Mesodermal cell (in vitro differentiated cells): ENCODE measurements around the gene LIAS. TPM values are rescaled to one million over a fixed set of nuclear protein-coding genes. Genes with fewer than 3 reads are reported as not detected.
"Not testable (repeated sequence)": the region's sequence is repeated elsewhere in the genome, so short reads cannot be mapped to it uniquely, and the experiment has no call there.

Source experiments
- H3K27ac ChIP-seq: 2 replicates; pipeline ENCODE4 v1.7.0; 2013; ENCODE audit warnings: mild to moderate bottlenecking, low read depth, low read length, moderate library complexity; ENCODE audit not compliant: severe bottlenecking
- H3K36me3 ChIP-seq: 2 replicates; pipeline ENCODE4 v1.7.1; 2013; ENCODE audit warnings: mild to moderate bottlenecking, low read length, moderate library complexity; ENCODE audit not compliant: control insufficient read depth, insufficient read depth
- H3K4me1 ChIP-seq: one replicate; pipeline ENCODE4 v1.7.1; 2013; ENCODE audit warnings: mild to moderate bottlenecking, low read length; ENCODE audit not compliant: insufficient read depth, control insufficient read depth, poor library complexity, severe bottlenecking
- H3K4me3 ChIP-seq: 2 replicates; pipeline ENCODE4 v1.7.0; 2013; ENCODE audit warnings: low read length, control low read depth, mild to moderate bottlenecking; ENCODE audit not compliant: insufficient read depth, poor library complexity, severe bottlenecking; ENCODE audit errors: extremely low read depth
- H3K9me3 ChIP-seq: 2 replicates; pipeline ENCODE4 v1.7.1; 2013; ENCODE audit warnings: mild to moderate bottlenecking, low read length, moderate library complexity; ENCODE audit not compliant: control insufficient read depth
- WGBS, 2 experiments: methylation state at CpG; one replicate each; pipeline ENCODE4 v1.1.5; 2013; ENCODE audit warnings: missing lambda C conversion rate in 2 of 2; ENCODE audit not compliant: insufficient coverage in 2 of 2; 5-methylcytosine and 5-hydroxymethylcytosine counted together
- polyA plus RNA-seq, 2 experiments: library from polyadenylated mRNA; stranded (reverse); fragments of 50-300 nt; gene quantifications; one replicate each; pipeline ENCODE4 v1.2.3, GENCODE V29; 2013

LIAS gene
- 14.3 TPM for polyA plus RNA-seq (2013, experiment 1 of 2)
- polyA plus RNA-seq (2013, experiment 2 of 2) = 13.2 TPM

DNA sequence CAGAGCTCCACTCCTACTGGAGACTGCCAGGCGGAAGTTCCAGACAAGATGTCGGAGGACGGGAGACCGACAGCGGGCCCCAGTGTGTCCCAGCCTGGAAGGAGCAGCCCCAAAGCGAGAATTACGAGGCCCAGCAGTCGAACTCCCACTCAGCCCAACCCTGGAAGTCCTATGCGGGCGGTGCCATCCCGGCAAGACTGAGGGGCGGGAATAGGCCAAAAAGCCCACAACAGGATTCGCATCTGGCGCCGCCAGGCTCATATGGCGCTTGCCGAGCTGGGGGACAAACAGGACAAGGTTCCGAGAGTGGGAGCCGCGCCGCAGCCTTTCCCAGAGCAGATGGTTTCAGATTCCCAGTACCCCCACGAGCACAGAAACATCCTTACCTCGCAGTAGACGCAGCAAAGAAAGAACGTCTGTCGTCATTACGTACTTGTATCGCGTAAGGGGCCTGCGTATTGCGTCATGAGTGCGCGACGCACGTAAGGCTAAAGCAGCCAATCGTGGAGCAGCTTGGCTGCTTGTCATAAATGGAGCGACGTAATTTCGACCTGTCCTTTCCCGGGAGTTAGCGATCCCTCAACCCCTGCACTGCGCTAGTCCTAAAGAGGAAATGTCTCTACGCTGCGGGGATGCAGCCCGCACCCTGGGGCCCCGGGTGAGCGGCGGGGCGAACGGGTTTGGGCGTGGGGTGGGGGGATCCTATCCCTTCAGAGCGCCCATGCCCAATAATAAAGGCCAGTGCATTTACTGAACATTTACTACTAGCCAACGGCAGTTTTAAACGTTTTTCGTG is at the start of gene LIAS, which contains the start of gene RPL9:
TSS of gene LIAS (plus strand) at position 552 of the 796 bp plus-strand sequence. CDS start at position 614, 62 bp downstream.
TSS of gene RPL9 (minus strand) at position 418 of the 796 bp plus-strand sequence. CDS start 483 bp downstream, outside the sequence.
- WGBS, 2 experiments = 0% methylated on average over 41 to 43 of the region's 55 CpGs
- H3K4me1 ChIP-seq = peaks cover 11% of the 10 kb centered on the region
- H3K36me3 ChIP-seq = peaks cover 55% of the 10 kb centered on the region
- no peaks in the 10 kb centered on the region for H3K9me3 ChIP-seq
- peak within 1 kb of the TSS; percentile 98 for H3K27ac ChIP-seq
- H3K4me3 ChIP-seq = peak within 1 kb of the TSS; percentile 85

- no peak overlapping the region for H3K27ac ChIP-seq
- H3K4me1 ChIP-seq = no peaks in the 10 kb centered on the region
- no peak overlapping the region for H3K4me3 ChIP-seq
- 100% methylated on average over 2 of the region's 5 CpGs for WGBS, 2 experiments
- H3K36me3 ChIP-seq = no peaks in the 10 kb centered on the region
- no peaks in the 10 kb centered on the region for H3K9me3 ChIP-seq
Observed at GRCh38 chr4:39410415-39410814, 48.4 kb upstream of the LIAS start.

DNA sequence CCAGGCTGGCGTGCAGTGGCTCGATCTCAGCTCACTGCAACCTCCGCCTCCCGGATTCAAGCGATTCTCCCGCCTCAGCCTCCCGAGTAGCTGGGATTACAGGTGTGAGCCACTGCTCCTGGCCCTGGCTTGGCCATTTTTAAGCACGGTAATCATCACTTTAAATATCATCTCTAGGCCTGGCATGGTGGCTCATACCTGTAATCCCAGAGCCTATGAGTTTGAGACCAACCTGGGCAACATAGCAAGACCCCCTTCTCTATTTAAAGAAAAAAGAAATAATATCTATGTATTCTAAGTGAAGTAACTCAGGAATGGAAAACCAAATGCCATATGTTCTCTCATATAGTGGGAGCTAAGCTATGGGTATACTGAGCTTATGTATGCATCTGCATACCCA is 47.3 kb upstream of the LIAS start:
- 90 to 98% methylated on average over 7 to 8 of the region's 8 CpGs for WGBS, 2 experiments
- H3K27ac ChIP-seq, H3K4me3 ChIP-seq, H3K36me3 ChIP-seq, H3K9me3 ChIP-seq, H3K4me1 ChIP-seq: not testable (repeated sequence)

DNA sequence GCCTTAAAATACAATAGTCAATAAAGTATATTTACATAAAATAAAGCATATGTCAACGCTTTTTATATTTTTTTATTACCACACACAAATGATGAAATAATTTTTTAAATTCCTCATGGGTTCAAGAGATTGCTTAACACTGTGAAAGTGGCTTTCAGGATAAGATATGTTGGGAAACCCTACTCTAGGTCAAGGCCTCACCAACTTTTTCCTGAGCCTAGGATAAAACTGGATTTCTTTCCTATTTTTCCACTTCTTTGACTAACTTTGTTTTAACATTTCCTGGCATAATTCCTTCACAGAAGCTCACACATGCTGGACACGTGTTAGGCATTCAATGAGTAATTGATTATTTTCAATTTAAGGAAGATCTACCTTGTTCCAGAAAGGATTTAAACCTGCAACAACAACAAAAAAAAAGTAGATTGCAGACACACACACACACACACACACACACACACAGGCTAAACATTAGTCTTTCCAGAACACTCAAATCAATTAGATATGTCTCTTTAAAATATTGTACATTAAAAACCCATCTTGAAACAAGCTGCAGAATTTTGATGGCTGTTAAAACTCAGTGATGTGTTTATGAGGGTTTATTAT is 43.1 kb upstream of the LIAS start:
- Histone ChIP-seq H3K4me1 (no peaks in the 10 kb centered on the region), H3K27ac (no peak overlapping the region), H3K4me3 (no peak overlapping the region), H3K36me3 (no peaks in the 10 kb centered on the region), H3K9me3 (no peaks in the 10 kb centered on the region)
- no CpG with 5 or more reads among the region's 2 CpGs for WGBS, 2 experiments

DNA sequence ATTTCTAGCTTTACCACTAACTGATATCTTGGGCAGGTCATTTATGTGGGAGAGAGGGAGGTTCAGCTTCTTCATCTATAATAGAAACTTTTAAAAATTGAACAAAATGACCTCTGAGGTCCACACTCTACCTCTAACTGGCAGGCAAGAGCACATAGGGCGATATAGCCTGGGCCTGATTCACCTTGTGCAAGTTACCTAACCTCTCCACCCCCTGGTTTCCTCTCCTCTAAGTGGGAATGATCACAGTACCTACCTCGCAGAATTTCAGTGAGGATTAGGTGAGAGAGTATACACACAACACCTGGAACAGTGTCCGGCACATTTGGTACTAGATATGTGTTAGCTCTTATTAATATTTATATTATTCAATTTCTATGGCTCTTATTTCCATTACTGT is 36.6 kb upstream of the LIAS start:
- Histone ChIP-seq H3K4me1 (no peaks in the 10 kb centered on the region), H3K27ac (no peak overlapping the region), H3K4me3 (no peak overlapping the region), H3K9me3 (no peaks in the 10 kb centered on the region), H3K36me3 (no peaks in the 10 kb centered on the region)
- WGBS, 2 experiments = 83 to 90% methylated on average over 1 of the region's 3 CpGs

- not testable (repeated sequence) for H3K27ac ChIP-seq
- WGBS, 2 experiments = no CpG with 5 or more reads among the region's 1 CpG
Observed at GRCh38 chr4:39425297-39425696, 33.6 kb upstream of the LIAS start.

DNA sequence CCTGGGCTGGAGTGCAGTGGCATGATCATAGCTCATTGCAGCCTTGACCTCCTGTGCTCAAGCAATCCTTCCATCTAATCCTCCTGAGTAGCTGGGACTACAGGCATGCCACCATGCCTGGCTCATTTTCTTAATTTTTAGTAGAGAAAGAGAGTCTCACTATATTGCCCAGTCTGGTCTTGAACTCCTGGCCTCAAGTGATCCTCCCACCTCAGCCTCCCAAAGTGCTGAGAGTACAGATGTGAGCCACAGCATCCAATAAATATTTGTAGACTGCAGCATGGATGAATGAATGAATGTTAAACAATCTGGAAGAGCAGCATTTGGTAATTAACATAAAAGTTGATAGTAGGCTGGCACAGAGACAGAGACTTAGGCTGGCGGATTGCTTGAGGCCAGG is 32.1 kb upstream of the LIAS start:
- H3K4me1 ChIP-seq = no peaks in the 10 kb centered on the region
- no peaks in the 10 kb centered on the region for H3K9me3 ChIP-seq
- H3K27ac ChIP-seq = no peak overlapping the region
- H3K36me3 ChIP-seq = no peaks in the 10 kb centered on the region
- WGBS, 2 experiments = 83% methylated on average over 1 of the region's 1 CpG; no CpG with 5 or more reads in 1 of the 2 experiments
- no peak overlapping the region for H3K4me3 ChIP-seq

More at GRCh38 chr4:39425297-39425696, 33.6 kb upstream of the LIAS start:
- not testable (repeated sequence) for H3K36me3 ChIP-seq, H3K9me3 ChIP-seq, H3K4me3 ChIP-seq, H3K4me1 ChIP-seq

DNA sequence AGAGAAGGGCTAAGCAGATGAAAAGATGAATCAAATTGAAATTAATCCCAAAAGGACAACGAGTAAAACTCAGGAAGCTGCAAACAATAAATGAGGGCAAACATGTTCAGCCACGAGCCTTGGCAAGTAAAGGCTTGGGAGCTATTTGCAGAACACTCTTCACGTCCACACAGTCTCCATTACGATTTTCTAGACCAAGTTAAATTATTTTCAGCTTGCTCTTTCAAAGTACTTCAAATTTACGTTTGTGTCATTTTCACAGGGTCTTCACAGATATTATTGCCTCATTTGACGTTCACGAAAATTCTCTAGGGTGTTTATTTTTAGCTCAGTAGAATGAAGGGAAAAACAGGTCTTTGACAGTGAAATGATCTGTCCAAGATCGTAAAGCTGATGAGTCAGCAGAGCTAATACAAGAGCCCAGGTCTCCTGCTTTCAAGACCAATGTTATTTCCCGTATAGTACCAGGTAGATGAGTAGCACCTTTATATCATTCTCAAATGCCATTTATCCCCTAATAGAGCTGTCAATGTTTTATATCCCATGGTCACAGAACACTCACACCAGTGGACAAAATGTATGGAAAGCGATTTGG is 31.2 kb upstream of the LIAS start:
- H3K36me3 ChIP-seq = no peaks in the 10 kb centered on the region
- H3K4me1 ChIP-seq = no peaks in the 10 kb centered on the region
- no peaks in the 10 kb centered on the region for H3K9me3 ChIP-seq
- 88 to 96% methylated on average over 8 of the region's 10 CpGs for WGBS, 2 experiments
- no peak overlapping the region for H3K4me3 ChIP-seq
- H3K27ac ChIP-seq = no peak overlapping the region

DNA sequence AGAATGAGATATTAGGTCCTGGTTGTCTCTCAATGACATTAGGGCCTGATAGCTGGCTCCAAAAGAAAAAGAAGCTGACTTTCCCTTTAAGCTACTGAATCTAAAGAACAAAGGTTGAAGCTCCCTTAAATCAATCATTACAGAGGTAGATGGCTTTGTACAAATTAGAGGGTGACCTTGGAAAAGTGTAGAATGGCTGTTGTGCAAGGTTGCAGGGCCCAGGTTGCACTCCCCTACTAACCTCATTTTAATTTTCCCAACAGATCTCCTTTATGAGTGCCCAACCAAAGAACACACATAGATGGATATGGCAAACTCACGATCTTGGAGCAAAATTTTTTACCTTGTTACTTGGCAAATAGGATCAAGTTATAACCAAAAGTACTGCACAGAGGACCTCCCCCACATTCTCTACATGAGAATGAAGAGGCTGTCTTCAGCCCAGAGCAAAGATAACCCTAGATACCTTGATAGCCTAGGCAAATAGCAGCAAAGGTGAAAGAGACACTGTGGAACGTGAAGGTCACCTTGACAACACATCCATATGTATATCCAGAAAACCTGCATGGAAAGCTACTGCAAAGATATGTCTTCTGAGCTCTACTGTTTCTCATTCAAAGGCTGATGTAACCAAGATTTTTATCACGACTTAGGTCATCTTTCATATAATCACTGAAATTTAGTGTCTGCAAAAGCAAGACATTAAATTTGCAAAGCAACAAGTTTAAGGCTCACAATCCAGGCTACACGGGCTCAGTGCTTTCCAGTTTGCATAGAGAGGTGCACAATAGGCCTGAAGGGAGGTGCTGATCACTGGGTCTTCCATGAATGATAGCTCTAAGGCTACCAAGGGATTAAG is 29.2 kb upstream of the LIAS start:
- Histone ChIP-seq H3K36me3 (no peaks in the 10 kb centered on the region), H3K9me3 (no peaks in the 10 kb centered on the region), H3K27ac (no peak overlapping the region), H3K4me1 (no peaks in the 10 kb centered on the region), H3K4me3 (no peak overlapping the region)
- WGBS, 2 experiments = 82 to 83% methylated on average over 2 to 4 of the region's 4 CpGs

DNA sequence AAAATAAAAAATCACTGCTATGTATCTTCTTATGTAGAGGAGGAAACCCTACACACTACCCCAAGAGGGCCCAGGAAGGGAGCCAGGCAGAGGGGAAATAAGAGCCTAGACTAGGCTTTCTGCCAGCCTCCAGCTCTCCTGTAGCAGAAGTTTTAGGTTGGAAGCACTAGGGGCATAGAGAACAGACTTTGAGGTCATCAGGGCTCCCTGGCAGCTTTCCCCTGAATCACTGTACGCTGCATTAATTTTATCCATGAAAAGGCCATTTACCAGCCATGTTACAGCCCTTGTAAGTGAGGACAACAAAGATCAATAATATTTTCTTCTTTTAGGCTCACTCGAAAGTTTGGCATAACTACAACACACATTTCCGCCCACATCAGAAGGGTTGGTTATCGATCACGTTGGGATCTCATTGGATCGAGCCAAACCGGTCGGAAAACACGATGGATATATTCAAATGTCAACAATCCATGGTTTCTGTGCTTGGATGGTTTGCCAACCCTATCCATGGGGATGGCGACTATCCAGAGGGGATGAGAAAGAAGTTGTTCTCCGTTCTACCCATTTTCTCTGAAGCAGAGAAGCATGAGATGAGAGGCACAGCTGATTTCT is 24.9 kb upstream of the LIAS start:
- no peak overlapping the region for H3K4me3 ChIP-seq
- H3K4me1 ChIP-seq = no peaks in the 10 kb centered on the region
- no peaks in the 10 kb centered on the region for H3K36me3 ChIP-seq
- H3K9me3 ChIP-seq = no peaks in the 10 kb centered on the region
- 94 to 95% methylated on average over 10 to 11 of the region's 11 CpGs for whole genome bisulfite sequencing, 2 experiments
- H3K27ac ChIP-seq = no peak overlapping the region
